Osteocyte (in vitro differentiated cells): ENCODE measurements around the gene MMAB. TPM values are rescaled to one million over a fixed set of nuclear protein-coding genes. Genes with fewer than 3 reads are reported as not detected.
A peak's percentile ranks its signal among the peaks of the same experiment; 100 is the strongest.

ENCODE experiments used
- DNase-seq: peaks from one replicate; pipeline ENCODE4 v3.0.0; 2021; ENCODE audit warnings: mixed read lengths; ENCODE audit not compliant: unreplicated experiment; ENCODE audit errors: extremely low spot score
- H3K27ac Mint-ChIP-seq: one replicate; pipeline ENCODE4 v1.8.0; 2021; ENCODE audit warnings: mild to moderate bottlenecking, mixed read lengths; ENCODE audit not compliant: unreplicated experiment
- H3K27me3 Mint-ChIP-seq: one replicate; pipeline ENCODE4 v1.8.0; 2021; ENCODE audit warnings: mixed read lengths; ENCODE audit not compliant: unreplicated experiment
- H3K36me3 Mint-ChIP-seq: one replicate; pipeline ENCODE4 v1.8.0; 2021; ENCODE audit warnings: mixed read lengths; ENCODE audit not compliant: unreplicated experiment
- H3K4me1 Mint-ChIP-seq: one replicate; pipeline ENCODE4 v1.8.0; 2021; ENCODE audit warnings: mixed read lengths; ENCODE audit not compliant: unreplicated experiment
- H3K4me3 Mint-ChIP-seq: one replicate; pipeline ENCODE4 v1.8.0; 2021; ENCODE audit warnings: mild to moderate bottlenecking, moderate library complexity, mixed read lengths; ENCODE audit not compliant: unreplicated experiment
- H3K9me3 Mint-ChIP-seq: one replicate; pipeline ENCODE4 v1.8.0; 2021; ENCODE audit warnings: mixed read lengths; ENCODE audit not compliant: unreplicated experiment
- long read RNA-seq: library from polyadenylated mRNA; unstranded; transcript quantifications from one replicate; pipeline ENCODE4 v2.0.0, GENCODE V29; 2021
- total RNA-seq: library from RNA; stranded (reverse); gene quantifications from 2 replicates; pipeline ENCODE4 v1.2.1, GENCODE V29; 2021
- TF ChIP-seq, protein P1 (sequence below): fragments of 200-600 bp; sonication (generic); IDR thresholded peaks from 2 replicates; pipeline ENCODE4 v1.5.0; 2021; ENCODE audit warnings: antibody characterized with exemption, mild to moderate bottlenecking, moderate library complexity

MMAB gene
- total RNA-seq: 19.5 and 20.6 TPM in 2 replicates
- long read RNA-seq, full-length matches to known transcripts: 34 of 39 reads
- long read RNA-seq, partial matches to known transcripts: 0 of 39 reads
- long read RNA-seq, other reads (novel, unspliced or antisense): 5 of 39 reads

- Mint-ChIP-seq H3K36me3 (peaks cover 4% of the 10 kb centered on the region), H3K27me3 (no peaks in the 10 kb centered on the region), H3K27ac (peak within 1 kb of the TSS; percentile 92), H3K4me1 (peaks cover 19% of the 10 kb centered on the region), H3K4me3 (peak within 1 kb of the TSS; percentile 85), H3K9me3 (no peaks in the 10 kb centered on the region)
- peak; percentile 99 for DNase-seq
- TF ChIP-seq, protein P1, sequence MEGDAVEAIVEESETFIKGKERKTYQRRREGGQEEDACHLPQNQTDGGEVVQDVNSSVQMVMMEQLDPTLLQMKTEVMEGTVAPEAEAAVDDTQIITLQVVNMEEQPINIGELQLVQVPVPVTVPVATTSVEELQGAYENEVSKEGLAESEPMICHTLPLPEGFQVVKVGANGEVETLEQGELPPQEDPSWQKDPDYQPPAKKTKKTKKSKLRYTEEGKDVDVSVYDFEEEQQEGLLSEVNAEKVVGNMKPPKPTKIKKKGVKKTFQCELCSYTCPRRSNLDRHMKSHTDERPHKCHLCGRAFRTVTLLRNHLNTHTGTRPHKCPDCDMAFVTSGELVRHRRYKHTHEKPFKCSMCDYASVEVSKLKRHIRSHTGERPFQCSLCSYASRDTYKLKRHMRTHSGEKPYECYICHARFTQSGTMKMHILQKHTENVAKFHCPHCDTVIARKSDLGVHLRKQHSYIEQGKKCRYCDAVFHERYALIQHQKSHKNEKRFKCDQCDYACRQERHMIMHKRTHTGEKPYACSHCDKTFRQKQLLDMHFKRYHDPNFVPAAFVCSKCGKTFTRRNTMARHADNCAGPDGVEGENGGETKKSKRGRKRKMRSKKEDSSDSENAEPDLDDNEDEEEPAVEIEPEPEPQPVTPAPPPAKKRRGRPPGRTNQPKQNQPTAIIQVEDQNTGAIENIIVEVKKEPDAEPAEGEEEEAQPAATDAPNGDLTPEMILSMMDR: no peak
These were observed at the start of gene MMAB, which contains the start of gene MVK for GRCh38 chr12:109573029-109573913. Gene MMAB, minus strand, starts transcription at chr12:109573504. Its CDS starts 24 bp downstream, at chr12:109573480. Gene MVK, plus strand, starts transcription at chr12:109573794. Its CDS starts 1,029 bp downstream, at chr12:109574823.

DNA sequence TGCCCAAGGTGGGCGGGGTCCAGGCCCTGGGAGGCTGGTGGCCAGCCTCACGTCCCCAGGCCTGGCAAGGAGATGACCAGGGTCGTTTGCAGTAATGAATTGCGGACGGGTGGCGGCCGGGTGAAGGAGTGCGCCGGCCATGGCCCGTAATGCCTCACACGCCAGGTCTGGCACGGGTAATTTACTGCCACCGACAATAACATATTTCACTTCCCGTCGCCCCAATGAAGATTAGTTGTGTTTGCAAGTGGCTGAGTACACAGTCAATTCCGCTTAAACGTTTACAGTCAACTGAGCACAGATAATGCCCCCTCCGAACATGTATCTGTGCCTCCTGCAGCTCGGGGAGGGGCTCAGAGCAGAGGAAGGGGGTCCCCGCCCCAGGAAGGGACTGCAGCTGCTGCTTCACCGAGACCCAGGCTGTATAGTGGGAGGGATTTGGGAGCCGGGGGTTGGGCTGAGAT lies 48.6 kb upstream of the MMAB start:
- Mint-ChIP-seq H3K27me3 (peaks cover 27% of the 10 kb centered on the region), H3K36me3 (no peaks in the 10 kb centered on the region), H3K4me1 (no peaks in the 10 kb centered on the region), H3K9me3 (no peaks in the 10 kb centered on the region), H3K27ac (no peak overlapping the region), H3K4me3 (no peak overlapping the region)
- TF ChIP-seq, protein P1: no peak
- DNase-seq: no peak

DNA sequence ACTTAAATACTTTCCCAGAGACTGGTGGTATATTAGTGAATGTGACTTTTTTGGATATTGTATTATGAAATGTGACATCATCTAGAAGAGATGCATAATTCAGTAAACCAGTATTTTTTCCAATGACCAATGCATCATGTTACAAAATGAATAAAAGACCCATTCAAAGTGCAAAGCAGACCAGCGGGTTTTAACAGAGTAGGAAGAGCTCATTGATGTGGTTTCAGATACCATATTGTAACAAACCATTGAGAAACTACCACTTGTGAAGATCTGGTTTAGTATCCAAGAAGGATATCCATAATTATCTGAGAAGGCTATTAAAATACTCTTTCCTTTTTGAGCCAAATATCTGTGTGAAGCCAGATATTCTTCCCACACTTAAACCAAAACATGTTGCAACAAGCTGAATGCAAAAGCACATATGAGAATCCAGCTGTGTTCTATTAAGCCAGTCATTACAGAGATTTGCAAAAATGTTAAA lies 47.9 kb upstream of the MMAB start:
- DNase-seq: no peak
- H3K4me1 Mint-ChIP-seq: no peaks in the 10 kb centered on the region
- no peak overlapping the region for H3K4me3 Mint-ChIP-seq
- H3K36me3 Mint-ChIP-seq: no peaks in the 10 kb centered on the region
- TF ChIP-seq, protein P1: no peak
- H3K27me3 Mint-ChIP-seq: peaks cover 29% of the 10 kb centered on the region
- no peak overlapping the region for H3K27ac Mint-ChIP-seq
- no peaks in the 10 kb centered on the region for H3K9me3 Mint-ChIP-seq

- Mint-ChIP-seq H3K4me3 (no peak overlapping the region), H3K36me3 (no peaks in the 10 kb centered on the region), H3K4me1 (no peaks in the 10 kb centered on the region), H3K27ac (no peak overlapping the region), H3K9me3 (no peaks in the 10 kb centered on the region), H3K27me3 (peaks cover 42% of the 10 kb centered on the region)
- TF ChIP-seq, protein P1: no peak
- no peak for DNase-seq
These were observed 45.8 kb upstream of the MMAB start for GRCh38 chr12:109619002-109619604.
